NT2/D1 (cell line): Measurements from ENCODE around the gene SEMA3F.

Experiments
- YY1 ChIP-seq: IDR thresholded peaks from 2 replicates; pipeline ENCODE4 v1.6.1; 2011; ENCODE audit not compliant: insufficient read length, insufficient read depth
- ZNF274 ChIP-seq: IDR thresholded peaks from 2 replicates; pipeline ENCODE4 v1.6.1; 2011; ENCODE audit warnings: mild to moderate bottlenecking, low read depth, low read length

DNA sequence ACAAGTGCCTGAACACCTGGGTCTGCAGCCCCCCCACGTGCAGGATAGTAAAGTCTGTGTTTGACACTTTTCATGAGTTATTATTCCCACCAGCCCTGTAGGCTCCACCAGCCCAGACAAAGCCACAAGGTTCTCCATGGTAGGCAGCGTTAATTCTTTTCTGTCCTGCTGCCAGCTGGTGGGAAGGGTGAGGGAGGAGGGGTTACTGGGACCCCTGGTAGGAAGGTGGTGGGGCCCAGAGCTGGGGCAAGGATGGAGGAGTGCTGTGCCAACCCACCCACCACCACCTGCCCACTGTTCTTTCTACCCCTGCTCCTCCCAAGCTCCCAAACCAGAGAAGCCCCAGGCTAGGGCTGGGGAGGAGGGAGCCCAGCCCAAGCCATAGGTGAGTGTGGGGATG lies 20.8 kb upstream of the SEMA3F start:
- TF ChIP-seq ZNF274 (no peak), YY1 (no peak)
